Astrocyte (in vitro differentiated cells and primary cell): ENCODE data around the gene PACRG. TPM values are rescaled to one million over a fixed set of nuclear protein-coding genes. Genes with fewer than 3 reads are reported as not detected.

Experiments used
- DNase-seq: peaks from one replicate; pipeline ENCODE4 v3.0.0-alpha.2; 2010; ENCODE audit warnings: low read depth
- FAIRE-seq: peaks from 2 replicates; lab custom pipeline; 2011; peaks lifted over from hg19 to GRCh38; lab: Jason Lieb, UNC
- H2AFZ ChIP-seq: 2 replicates; pipeline ENCODE4 v1.6.0; 2012; ENCODE audit warnings: low read depth, low read length, inconsistent platforms
- H3K27ac ChIP-seq: 2 replicates; pipeline ENCODE4 v1.5.1; 2011; ENCODE audit warnings: low read depth, low read length, inconsistent platforms
- H3K27me3 ChIP-seq: 2 replicates; pipeline ENCODE4 v1.6.0; 2011; ENCODE audit warnings: low read length, inconsistent platforms; ENCODE audit not compliant: insufficient read depth
- H3K36me3 ChIP-seq: 2 replicates; pipeline ENCODE4 v1.5.1; 2011; ENCODE audit warnings: low read length, inconsistent platforms; ENCODE audit not compliant: insufficient read depth
- H3K4me1 ChIP-seq: 2 replicates; pipeline ENCODE4 v1.5.1; 2011; ENCODE audit warnings: low read length, inconsistent platforms; ENCODE audit not compliant: insufficient read depth
- H3K4me2 ChIP-seq: 2 replicates; pipeline ENCODE4 v1.6.0; 2012; ENCODE audit warnings: low read length, inconsistent platforms
- H3K4me3 ChIP-seq: 2 replicates; pipeline ENCODE4 v1.5.1; 2011; ENCODE audit warnings: low read depth, mild to moderate bottlenecking, low read length, inconsistent platforms; ENCODE audit not compliant: insufficient read depth
- H3K79me2 ChIP-seq: 2 replicates; pipeline ENCODE4 v1.6.0; 2012; ENCODE audit warnings: mild to moderate bottlenecking, low read length, inconsistent platforms; ENCODE audit not compliant: insufficient read depth
- H3K9ac ChIP-seq: 2 replicates; pipeline ENCODE4 v1.6.0; 2012; ENCODE audit warnings: mild to moderate bottlenecking, low read length, inconsistent platforms
- H3K9me3 ChIP-seq: 2 replicates; pipeline ENCODE4 v1.5.1; 2012; ENCODE audit warnings: low read depth, mild to moderate bottlenecking, low read length, inconsistent platforms; ENCODE audit not compliant: insufficient read depth
- H4K20me1 ChIP-seq: 2 replicates; pipeline ENCODE4 v1.6.0; 2012; ENCODE audit warnings: low read length, inconsistent platforms; ENCODE audit not compliant: insufficient read depth
- H3K27ac Mint-ChIP-seq: one replicate; pipeline ENCODE4 v1.8.0; 2021; ENCODE audit warnings: mild to moderate bottlenecking, mixed read lengths; ENCODE audit not compliant: unreplicated experiment
- H3K27me3 Mint-ChIP-seq: one replicate; pipeline ENCODE4 v1.8.0; 2021; ENCODE audit warnings: low read depth, mixed read lengths; ENCODE audit not compliant: unreplicated experiment
- H3K36me3 Mint-ChIP-seq: one replicate; pipeline ENCODE4 v1.8.0; 2021; ENCODE audit warnings: low read depth, mixed read lengths; ENCODE audit not compliant: unreplicated experiment
- H3K4me1 Mint-ChIP-seq: one replicate; pipeline ENCODE4 v1.8.0; 2021; ENCODE audit warnings: low read depth, mixed read lengths; ENCODE audit not compliant: unreplicated experiment
- H3K4me3 Mint-ChIP-seq: one replicate; pipeline ENCODE4 v1.8.0; 2021; ENCODE audit warnings: mild to moderate bottlenecking, moderate library complexity, mixed read lengths; ENCODE audit not compliant: unreplicated experiment
- H3K9me3 Mint-ChIP-seq: one replicate; pipeline ENCODE4 v1.8.0; 2021; ENCODE audit warnings: mild to moderate bottlenecking, mixed read lengths; ENCODE audit not compliant: unreplicated experiment
- EZH2 ChIP-seq: IDR thresholded peaks from 2 replicates; pipeline ENCODE4 v1.6.1; 2012; ENCODE audit warnings: mild to moderate bottlenecking, low read length, inconsistent platforms; ENCODE audit not compliant: insufficient read depth
- total RNA-seq: library from RNA; stranded (reverse); gene quantifications from 2 replicates; pipeline ENCODE4 v1.2.1, GENCODE V29; 2021
- TF ChIP-seq, protein P1 (sequence below): IDR thresholded peaks from 2 replicates; pipeline ENCODE4 v1.5.1; 2011; ENCODE audit warnings: low read depth, mild to moderate bottlenecking, inconsistent platforms, low read length, moderate library complexity; ENCODE audit not compliant: insufficient read depth

PACRG gene
- total RNA-seq, 1 donor from 2014 or later: not detected

DNA sequence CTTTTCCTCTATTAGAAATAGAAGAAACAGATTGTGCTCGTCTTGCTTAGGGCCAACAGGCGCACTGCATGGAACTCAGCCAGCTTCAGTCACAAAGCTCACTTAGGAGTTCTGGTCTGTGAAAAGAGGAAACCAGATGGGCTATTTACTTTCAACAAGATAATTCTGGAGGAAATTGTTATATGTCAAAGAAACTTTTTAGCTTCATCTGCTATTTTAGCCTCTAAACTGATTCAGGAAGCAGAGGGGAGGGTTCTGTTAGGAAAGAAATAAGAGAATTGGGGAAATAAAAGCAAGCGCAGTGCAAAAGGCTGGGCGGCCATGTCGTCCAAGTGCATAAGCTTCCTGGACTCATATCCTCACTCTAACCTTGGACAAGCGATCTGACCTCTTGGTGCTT, 21.5 kb upstream of the PACRG start:
- no peaks in the 10 kb centered on the region for H3K27me3 Mint-ChIP-seq
- Histone ChIP-seq H3K36me3 (no peaks in the 10 kb centered on the region), H3K9me3 (no peaks in the 10 kb centered on the region), H3K9ac (no peak overlapping the region), H3K4me1 (no peaks in the 10 kb centered on the region), H3K4me3 (no peak overlapping the region), H3K27ac (no peak overlapping the region), H3K4me2 (no peak overlapping the region), H3K27me3 (no peaks in the 10 kb centered on the region), H4K20me1 (no peaks in the 10 kb centered on the region), H3K79me2 (no peaks in the 10 kb centered on the region), H2AFZ (no peak overlapping the region)
- DNase-seq (no peak), FAIRE-seq (no peak)
- H3K4me1 Mint-ChIP-seq: no peaks in the 10 kb centered on the region
- TF ChIP-seq EZH2: no peak
- TF ChIP-seq, protein P1, sequence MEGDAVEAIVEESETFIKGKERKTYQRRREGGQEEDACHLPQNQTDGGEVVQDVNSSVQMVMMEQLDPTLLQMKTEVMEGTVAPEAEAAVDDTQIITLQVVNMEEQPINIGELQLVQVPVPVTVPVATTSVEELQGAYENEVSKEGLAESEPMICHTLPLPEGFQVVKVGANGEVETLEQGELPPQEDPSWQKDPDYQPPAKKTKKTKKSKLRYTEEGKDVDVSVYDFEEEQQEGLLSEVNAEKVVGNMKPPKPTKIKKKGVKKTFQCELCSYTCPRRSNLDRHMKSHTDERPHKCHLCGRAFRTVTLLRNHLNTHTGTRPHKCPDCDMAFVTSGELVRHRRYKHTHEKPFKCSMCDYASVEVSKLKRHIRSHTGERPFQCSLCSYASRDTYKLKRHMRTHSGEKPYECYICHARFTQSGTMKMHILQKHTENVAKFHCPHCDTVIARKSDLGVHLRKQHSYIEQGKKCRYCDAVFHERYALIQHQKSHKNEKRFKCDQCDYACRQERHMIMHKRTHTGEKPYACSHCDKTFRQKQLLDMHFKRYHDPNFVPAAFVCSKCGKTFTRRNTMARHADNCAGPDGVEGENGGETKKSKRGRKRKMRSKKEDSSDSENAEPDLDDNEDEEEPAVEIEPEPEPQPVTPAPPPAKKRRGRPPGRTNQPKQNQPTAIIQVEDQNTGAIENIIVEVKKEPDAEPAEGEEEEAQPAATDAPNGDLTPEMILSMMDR: no peak
- no peak overlapping the region for H3K27ac Mint-ChIP-seq
- no peak overlapping the region for H3K4me3 Mint-ChIP-seq
- no peaks in the 10 kb centered on the region for H3K9me3 Mint-ChIP-seq
- no peaks in the 10 kb centered on the region for H3K36me3 Mint-ChIP-seq

DNA sequence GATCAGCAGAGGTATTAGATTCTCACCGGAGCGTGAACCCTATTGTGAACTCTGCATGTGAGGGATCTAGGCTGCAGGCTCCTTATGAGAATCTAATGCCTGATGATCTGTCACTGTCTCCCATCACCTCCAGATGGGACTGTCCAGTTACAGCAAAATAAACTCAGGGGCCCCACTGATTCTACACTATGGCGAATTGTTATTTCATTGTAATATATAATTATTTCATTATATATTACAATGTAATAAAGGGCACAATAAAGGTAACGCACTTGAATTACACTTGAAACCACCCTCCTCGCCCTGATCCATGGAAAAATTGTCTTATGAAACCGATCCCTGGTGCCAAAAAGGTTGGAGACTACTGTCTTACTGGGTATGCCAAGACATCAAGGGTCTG, 18.8 kb upstream of the PACRG start:
- Histone ChIP-seq H2AFZ (no peak overlapping the region), H3K9me3 (no peaks in the 10 kb centered on the region), H3K79me2 (no peaks in the 10 kb centered on the region), H3K27ac (no peak overlapping the region), H3K4me1 (no peaks in the 10 kb centered on the region), H3K36me3 (no peaks in the 10 kb centered on the region), H3K9ac (no peak overlapping the region), H3K4me3 (no peak overlapping the region), H4K20me1 (no peaks in the 10 kb centered on the region), H3K27me3 (no peaks in the 10 kb centered on the region), H3K4me2 (no peak overlapping the region)
- Mint-ChIP-seq H3K36me3 (no peaks in the 10 kb centered on the region), H3K4me3 (no peak overlapping the region), H3K27me3 (no peaks in the 10 kb centered on the region), H3K9me3 (no peaks in the 10 kb centered on the region), H3K4me1 (no peaks in the 10 kb centered on the region), H3K27ac (no peak overlapping the region)
- no peak for TF ChIP-seq EZH2
- TF ChIP-seq, protein P1: no peak
- DNase-seq (no peak), FAIRE-seq (no peak)

DNA sequence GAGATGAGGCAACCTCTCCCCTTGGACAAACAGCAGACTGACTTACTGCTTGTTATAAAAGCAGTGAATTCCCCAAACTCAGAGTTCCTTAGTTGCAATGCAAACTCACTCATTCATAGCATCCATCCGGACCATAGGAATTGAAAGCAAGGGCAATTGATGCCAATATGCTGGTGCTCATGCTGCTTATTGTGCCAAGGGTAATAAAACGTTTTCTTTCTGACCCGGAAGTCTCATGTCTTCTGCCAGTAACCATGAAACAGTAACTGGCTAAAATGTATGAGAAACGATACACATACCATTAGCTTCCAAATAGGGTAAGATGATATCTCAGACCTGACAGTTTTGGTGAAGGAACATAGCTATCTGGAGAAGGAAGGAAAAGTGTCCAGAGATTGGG, 18.3 kb upstream of the PACRG start:
- Histone ChIP-seq H3K79me2 (no peaks in the 10 kb centered on the region), H2AFZ (no peak overlapping the region), H3K4me1 (no peaks in the 10 kb centered on the region), H3K9me3 (no peaks in the 10 kb centered on the region), H3K27me3 (no peaks in the 10 kb centered on the region), H3K9ac (no peak overlapping the region), H3K27ac (no peak overlapping the region), H4K20me1 (no peaks in the 10 kb centered on the region), H3K4me2 (no peak overlapping the region), H3K36me3 (no peaks in the 10 kb centered on the region), H3K4me3 (no peak overlapping the region)
- FAIRE-seq (no peak), DNase-seq (no peak)
- Mint-ChIP-seq H3K4me1 (no peaks in the 10 kb centered on the region), H3K4me3 (no peak overlapping the region), H3K36me3 (no peaks in the 10 kb centered on the region), H3K27ac (no peak overlapping the region), H3K27me3 (no peaks in the 10 kb centered on the region), H3K9me3 (no peaks in the 10 kb centered on the region)
- TF ChIP-seq EZH2: no peak
- TF ChIP-seq, protein P1: no peak
